GM23338 (cell line): ENCODE measurements around the gene MYO1C. TPM values are rescaled to one million over a fixed set of nuclear protein-coding genes. Genes with fewer than 3 reads are reported as not detected.

Experiments used
- ATAC-seq: fragments of 200-7000 bp; cut with Tn5 transposase; 3 replicates; pipeline ENCODE4 v1.9.1; 2020
- DNase-seq: peaks from one replicate; pipeline ENCODE4 v3.0.0-alpha.2; 2015; ENCODE audit warnings: low spot score
- H2AFZ ChIP-seq: fragments of 200-600 bp; sonication (generic); 2 replicates; pipeline ENCODE4 v1.8.0; 2016; ENCODE audit warnings: antibody characterized with exemption, mild to moderate bottlenecking, moderate library complexity
- H3F3A ChIP-seq: fragments of 200-600 bp; sonication (generic); replicated peaks from 2 replicates; pipeline ENCODE4 v1.8.0; 2017; ENCODE audit warnings: antibody characterized with exemption, mixed run types, low read depth
- H3K27ac ChIP-seq: fragments of 200-600 bp; sonication (generic); 2 replicates; pipeline ENCODE4 v1.6.1; 2016; ENCODE audit warnings: low read depth
- H3K27me3 ChIP-seq: fragments of 200-600 bp; sonication (generic); 2 replicates; pipeline ENCODE4 v1.8.0; 2016; ENCODE audit warnings: mild to moderate bottlenecking, mixed run types, moderate library complexity; ENCODE audit not compliant: insufficient read depth
- H3K36me3 ChIP-seq: fragments of 200-600 bp; sonication (generic); 2 replicates; pipeline ENCODE4 v1.8.0; 2016; ENCODE audit warnings: mild to moderate bottlenecking; ENCODE audit not compliant: insufficient read depth
- H3K4me1 ChIP-seq: fragments of 200-600 bp; sonication (generic); 2 replicates; pipeline ENCODE4 v1.8.0; 2016; ENCODE audit warnings: mild to moderate bottlenecking, moderate library complexity; ENCODE audit not compliant: insufficient read depth
- H3K4me2 ChIP-seq: fragments of 200-600 bp; sonication (generic); 2 replicates; pipeline ENCODE4 v1.7.1; 2017; ENCODE audit warnings: mixed run types
- H3K4me3 ChIP-seq: fragments of 200-600 bp; sonication (generic); 2 replicates; pipeline ENCODE4 v1.6.1; 2016; ENCODE audit warnings: mixed run types
- H3K79me2 ChIP-seq: fragments of 200-600 bp; sonication (generic); replicated peaks from 2 replicates; pipeline ENCODE4 v1.8.0; 2017; ENCODE audit warnings: mild to moderate bottlenecking; ENCODE audit not compliant: insufficient read depth
- H3K9me2 ChIP-seq: fragments of 200-600 bp; sonication (generic); 2 replicates; pipeline ENCODE4 v1.8.0; 2017; ENCODE audit not compliant: insufficient read depth
- H4K20me1 ChIP-seq: fragments of 200-600 bp; sonication (generic); replicated peaks from 2 replicates; pipeline ENCODE4 v1.8.0; 2017; ENCODE audit warnings: mild to moderate bottlenecking; ENCODE audit not compliant: insufficient read depth
- H3K27ac Mint-ChIP-seq: 2 replicates; pipeline ENCODE4 v1.8.0; 2020; ENCODE audit warnings: inconsistent platforms, mild to moderate bottlenecking, moderate library complexity, mixed read lengths
- H3K27me3 Mint-ChIP-seq: 3 replicates; pipeline ENCODE4 v1.8.0; 2022; ENCODE audit warnings: low read depth, mild to moderate bottlenecking, moderate library complexity, mixed read lengths, inconsistent platforms; ENCODE audit not compliant: insufficient read depth, poor library complexity
- H3K36me3 Mint-ChIP-seq: 3 replicates; pipeline ENCODE4 v1.8.0; 2021; ENCODE audit warnings: low read depth, mild to moderate bottlenecking, inconsistent platforms, moderate library complexity, mixed read lengths
- H3K4me1 Mint-ChIP-seq: 3 replicates; pipeline ENCODE4 v1.8.0; 2020; ENCODE audit warnings: mild to moderate bottlenecking, inconsistent platforms, mixed read lengths
- H3K4me3 Mint-ChIP-seq: 3 replicates; pipeline ENCODE4 v1.8.0; 2021; ENCODE audit warnings: moderate library complexity, mild to moderate bottlenecking, inconsistent platforms, mixed read lengths
- H3K9me3 Mint-ChIP-seq: 3 replicates; pipeline ENCODE4 v1.8.0; 2020; ENCODE audit warnings: moderate library complexity, mild to moderate bottlenecking, inconsistent platforms, mixed read lengths
- CREB1 ChIP-seq: fragments of 250-450 bp; sonication (Bioruptor Pico); IDR thresholded peaks from 2 replicates; pipeline ENCODE4 v1.5.0; 2020; ENCODE audit warnings: low read depth, mild to moderate bottlenecking, moderate library complexity
- JUNB ChIP-seq: IDR thresholded peaks from one replicate; pipeline ENCODE4 v1.6.1; 2016; ENCODE audit warnings: antibody characterized with exemption; ENCODE audit not compliant: unreplicated experiment
- POLR2AphosphoS5 ChIP-seq: IDR thresholded peaks from 2 replicates; pipeline ENCODE4 v1.6.1; 2016; ENCODE audit warnings: antibody characterized with exemption, low read depth
- STAT1 ChIP-seq: IDR thresholded peaks from one replicate; pipeline ENCODE4 v1.6.1; 2016; ENCODE audit warnings: antibody characterized with exemption; ENCODE audit not compliant: unreplicated experiment
- polyA plus RNA-seq: library from polyadenylated mRNA; unstranded; fragments of >200 nt; fragmentation: Nextera tagmentation; extraction: Ambion mirVana; gene quantifications from 2 replicates; pipeline ENCODE4 v1.2.1, GENCODE V29; 2016
- total RNA-seq: library from RNA; depleted of rRNA; stranded (reverse); fragments of >200 nt; shearing (Covaris generic); gene quantifications from 2 replicates; pipeline ENCODE4 v1.2.3, GENCODE V29; 2014
- TF ChIP-seq, protein P1 (sequence below): IDR thresholded peaks from one replicate; pipeline ENCODE4 v1.6.1; 2018; ENCODE audit warnings: antibody characterized with exemption; ENCODE audit not compliant: unreplicated experiment
- TF ChIP-seq, protein P2 (sequence below): fragments of 250-450 bp; sonication (Bioruptor Pico); IDR thresholded peaks from 2 replicates; pipeline ENCODE4 v1.5.0; 2020; ENCODE audit warnings: mild to moderate bottlenecking, moderate library complexity

The MYO1C gene
- total and polyA plus RNA-seq, 2 experiments from 2014 or later = 13.9 to 35.2 TPM

DNA sequence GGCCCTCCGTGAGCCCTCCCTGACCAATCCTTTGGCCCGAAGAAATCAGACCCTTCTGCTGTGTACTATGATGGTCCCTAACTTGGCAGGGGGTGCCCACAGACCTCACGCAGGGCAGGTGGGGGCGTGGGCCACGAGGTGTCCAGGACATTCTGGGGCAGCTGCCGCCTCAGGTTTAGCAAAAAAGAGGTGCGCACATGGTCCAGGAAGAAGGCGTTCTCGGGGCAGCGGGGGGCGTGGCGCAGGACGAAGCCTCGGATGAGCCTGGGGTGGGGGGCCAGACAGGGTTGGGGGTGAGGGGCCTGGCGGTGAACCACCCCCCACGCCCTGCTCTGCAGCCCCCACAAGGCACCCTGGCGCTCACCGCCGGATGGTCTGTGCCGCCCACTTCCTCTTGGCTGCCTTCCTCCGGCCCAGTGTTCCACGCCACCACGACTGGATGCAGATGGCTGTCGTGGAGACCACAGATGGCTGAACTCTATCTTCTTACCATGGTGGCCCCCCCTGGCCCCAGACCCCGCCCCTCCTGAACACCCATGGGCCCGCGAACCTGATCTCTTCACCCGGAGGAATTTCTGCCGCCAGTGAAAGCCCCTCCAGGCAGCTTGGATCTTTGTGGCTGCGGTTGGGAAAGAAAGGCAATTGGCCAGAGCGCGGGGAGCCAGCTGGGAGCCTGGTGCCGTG is 22.3 kb downstream of the MYO1C start:
- H3K27ac ChIP-seq = no peak overlapping the region
- peaks cover 16% of the 10 kb centered on the region for H3K4me1 ChIP-seq
- H3K27me3 ChIP-seq = no peaks in the 10 kb centered on the region
- H3K4me3 ChIP-seq = no peak overlapping the region
- Mint-ChIP-seq H3K4me3 (no peak overlapping the region), H3K27me3 (peaks cover 12% of the 10 kb centered on the region), H3K9me3 (no peaks in the 10 kb centered on the region), H3K4me1 (peaks cover 25% of the 10 kb centered on the region), H3K27ac (no peak overlapping the region), H3K36me3 (peaks cover 23% of the 10 kb centered on the region)
- H3K36me3 ChIP-seq = no peaks in the 10 kb centered on the region
- DNase-seq = no peak
- no peaks in the 10 kb centered on the region for H3K79me2 ChIP-seq
- H4K20me1 ChIP-seq = 0 out of 2 replicates have a peak, but pooled peaks cover 4% of the 10 kb centered on the region
- no peak for ATAC-seq
- peaks cover 10% of the 10 kb centered on the region for H3F3A ChIP-seq
- no peaks in the 10 kb centered on the region for H3K9me2 ChIP-seq
- TF ChIP-seq, protein P1, sequence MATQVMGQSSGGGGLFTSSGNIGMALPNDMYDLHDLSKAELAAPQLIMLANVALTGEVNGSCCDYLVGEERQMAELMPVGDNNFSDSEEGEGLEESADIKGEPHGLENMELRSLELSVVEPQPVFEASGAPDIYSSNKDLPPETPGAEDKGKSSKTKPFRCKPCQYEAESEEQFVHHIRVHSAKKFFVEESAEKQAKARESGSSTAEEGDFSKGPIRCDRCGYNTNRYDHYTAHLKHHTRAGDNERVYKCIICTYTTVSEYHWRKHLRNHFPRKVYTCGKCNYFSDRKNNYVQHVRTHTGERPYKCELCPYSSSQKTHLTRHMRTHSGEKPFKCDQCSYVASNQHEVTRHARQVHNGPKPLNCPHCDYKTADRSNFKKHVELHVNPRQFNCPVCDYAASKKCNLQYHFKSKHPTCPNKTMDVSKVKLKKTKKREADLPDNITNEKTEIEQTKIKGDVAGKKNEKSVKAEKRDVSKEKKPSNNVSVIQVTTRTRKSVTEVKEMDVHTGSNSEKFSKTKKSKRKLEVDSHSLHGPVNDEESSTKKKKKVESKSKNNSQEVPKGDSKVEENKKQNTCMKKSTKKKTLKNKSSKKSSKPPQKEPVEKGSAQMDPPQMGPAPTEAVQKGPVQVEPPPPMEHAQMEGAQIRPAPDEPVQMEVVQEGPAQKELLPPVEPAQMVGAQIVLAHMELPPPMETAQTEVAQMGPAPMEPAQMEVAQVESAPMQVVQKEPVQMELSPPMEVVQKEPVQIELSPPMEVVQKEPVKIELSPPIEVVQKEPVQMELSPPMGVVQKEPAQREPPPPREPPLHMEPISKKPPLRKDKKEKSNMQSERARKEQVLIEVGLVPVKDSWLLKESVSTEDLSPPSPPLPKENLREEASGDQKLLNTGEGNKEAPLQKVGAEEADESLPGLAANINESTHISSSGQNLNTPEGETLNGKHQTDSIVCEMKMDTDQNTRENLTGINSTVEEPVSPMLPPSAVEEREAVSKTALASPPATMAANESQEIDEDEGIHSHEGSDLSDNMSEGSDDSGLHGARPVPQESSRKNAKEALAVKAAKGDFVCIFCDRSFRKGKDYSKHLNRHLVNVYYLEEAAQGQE = no peak
- TF ChIP-seq JUNB = no peak
- no peak overlapping the region for H3K4me2 ChIP-seq
- no peak overlapping the region for H2AFZ ChIP-seq

DNA sequence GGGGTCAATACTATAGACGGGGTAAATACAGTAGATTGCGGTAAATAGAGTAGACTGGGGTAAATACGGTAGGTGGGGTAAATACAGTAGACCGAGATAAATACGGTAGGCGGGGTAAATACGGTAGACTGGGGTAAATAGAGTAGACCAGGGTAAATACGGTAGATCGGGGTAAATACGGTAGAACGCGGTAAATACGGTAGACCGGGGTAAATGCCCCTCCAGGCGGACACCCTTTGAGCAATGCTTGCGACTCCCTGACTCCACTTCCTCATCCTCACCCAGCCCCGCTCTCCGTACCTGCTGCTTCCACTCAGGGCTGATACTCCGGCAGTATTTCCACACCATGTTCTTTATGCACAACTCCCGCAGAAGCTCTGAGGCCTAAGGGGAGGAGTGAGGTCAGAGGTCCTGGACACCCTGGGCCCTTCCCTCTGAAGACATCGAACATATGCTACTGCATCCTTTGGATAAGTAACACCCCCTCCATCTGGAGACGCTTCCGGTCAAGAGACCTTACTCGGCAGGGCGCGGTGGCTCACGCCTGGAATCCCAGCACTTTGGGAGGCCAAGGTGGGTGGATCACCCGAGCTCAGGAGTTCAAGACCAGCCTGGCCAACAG is 23.1 kb downstream of the MYO1C start:
- Mint-ChIP-seq H3K27me3 (peaks cover 15% of the 10 kb centered on the region), H3K36me3 (peaks cover 28% of the 10 kb centered on the region), H3K27ac (no peak overlapping the region), H3K9me3 (no peaks in the 10 kb centered on the region), H3K4me1 (peaks cover 25% of the 10 kb centered on the region), H3K4me3 (no peak overlapping the region)
- no peak overlapping the region for H3K27ac ChIP-seq
- H3K27me3 ChIP-seq = no peaks in the 10 kb centered on the region
- 0 out of 2 replicates have a peak, but pooled peaks cover 4% of the 10 kb centered on the region for H4K20me1 ChIP-seq
- no peak overlapping the region for H3K4me3 ChIP-seq
- peaks cover 16% of the 10 kb centered on the region for H3K4me1 ChIP-seq
- TF ChIP-seq, protein P1 = no peak
- no peak for TF ChIP-seq POLR2AphosphoS5
- TF ChIP-seq CREB1 = peak; percentile 39
- TF ChIP-seq STAT1 = no peak
- TF ChIP-seq, protein P2, sequence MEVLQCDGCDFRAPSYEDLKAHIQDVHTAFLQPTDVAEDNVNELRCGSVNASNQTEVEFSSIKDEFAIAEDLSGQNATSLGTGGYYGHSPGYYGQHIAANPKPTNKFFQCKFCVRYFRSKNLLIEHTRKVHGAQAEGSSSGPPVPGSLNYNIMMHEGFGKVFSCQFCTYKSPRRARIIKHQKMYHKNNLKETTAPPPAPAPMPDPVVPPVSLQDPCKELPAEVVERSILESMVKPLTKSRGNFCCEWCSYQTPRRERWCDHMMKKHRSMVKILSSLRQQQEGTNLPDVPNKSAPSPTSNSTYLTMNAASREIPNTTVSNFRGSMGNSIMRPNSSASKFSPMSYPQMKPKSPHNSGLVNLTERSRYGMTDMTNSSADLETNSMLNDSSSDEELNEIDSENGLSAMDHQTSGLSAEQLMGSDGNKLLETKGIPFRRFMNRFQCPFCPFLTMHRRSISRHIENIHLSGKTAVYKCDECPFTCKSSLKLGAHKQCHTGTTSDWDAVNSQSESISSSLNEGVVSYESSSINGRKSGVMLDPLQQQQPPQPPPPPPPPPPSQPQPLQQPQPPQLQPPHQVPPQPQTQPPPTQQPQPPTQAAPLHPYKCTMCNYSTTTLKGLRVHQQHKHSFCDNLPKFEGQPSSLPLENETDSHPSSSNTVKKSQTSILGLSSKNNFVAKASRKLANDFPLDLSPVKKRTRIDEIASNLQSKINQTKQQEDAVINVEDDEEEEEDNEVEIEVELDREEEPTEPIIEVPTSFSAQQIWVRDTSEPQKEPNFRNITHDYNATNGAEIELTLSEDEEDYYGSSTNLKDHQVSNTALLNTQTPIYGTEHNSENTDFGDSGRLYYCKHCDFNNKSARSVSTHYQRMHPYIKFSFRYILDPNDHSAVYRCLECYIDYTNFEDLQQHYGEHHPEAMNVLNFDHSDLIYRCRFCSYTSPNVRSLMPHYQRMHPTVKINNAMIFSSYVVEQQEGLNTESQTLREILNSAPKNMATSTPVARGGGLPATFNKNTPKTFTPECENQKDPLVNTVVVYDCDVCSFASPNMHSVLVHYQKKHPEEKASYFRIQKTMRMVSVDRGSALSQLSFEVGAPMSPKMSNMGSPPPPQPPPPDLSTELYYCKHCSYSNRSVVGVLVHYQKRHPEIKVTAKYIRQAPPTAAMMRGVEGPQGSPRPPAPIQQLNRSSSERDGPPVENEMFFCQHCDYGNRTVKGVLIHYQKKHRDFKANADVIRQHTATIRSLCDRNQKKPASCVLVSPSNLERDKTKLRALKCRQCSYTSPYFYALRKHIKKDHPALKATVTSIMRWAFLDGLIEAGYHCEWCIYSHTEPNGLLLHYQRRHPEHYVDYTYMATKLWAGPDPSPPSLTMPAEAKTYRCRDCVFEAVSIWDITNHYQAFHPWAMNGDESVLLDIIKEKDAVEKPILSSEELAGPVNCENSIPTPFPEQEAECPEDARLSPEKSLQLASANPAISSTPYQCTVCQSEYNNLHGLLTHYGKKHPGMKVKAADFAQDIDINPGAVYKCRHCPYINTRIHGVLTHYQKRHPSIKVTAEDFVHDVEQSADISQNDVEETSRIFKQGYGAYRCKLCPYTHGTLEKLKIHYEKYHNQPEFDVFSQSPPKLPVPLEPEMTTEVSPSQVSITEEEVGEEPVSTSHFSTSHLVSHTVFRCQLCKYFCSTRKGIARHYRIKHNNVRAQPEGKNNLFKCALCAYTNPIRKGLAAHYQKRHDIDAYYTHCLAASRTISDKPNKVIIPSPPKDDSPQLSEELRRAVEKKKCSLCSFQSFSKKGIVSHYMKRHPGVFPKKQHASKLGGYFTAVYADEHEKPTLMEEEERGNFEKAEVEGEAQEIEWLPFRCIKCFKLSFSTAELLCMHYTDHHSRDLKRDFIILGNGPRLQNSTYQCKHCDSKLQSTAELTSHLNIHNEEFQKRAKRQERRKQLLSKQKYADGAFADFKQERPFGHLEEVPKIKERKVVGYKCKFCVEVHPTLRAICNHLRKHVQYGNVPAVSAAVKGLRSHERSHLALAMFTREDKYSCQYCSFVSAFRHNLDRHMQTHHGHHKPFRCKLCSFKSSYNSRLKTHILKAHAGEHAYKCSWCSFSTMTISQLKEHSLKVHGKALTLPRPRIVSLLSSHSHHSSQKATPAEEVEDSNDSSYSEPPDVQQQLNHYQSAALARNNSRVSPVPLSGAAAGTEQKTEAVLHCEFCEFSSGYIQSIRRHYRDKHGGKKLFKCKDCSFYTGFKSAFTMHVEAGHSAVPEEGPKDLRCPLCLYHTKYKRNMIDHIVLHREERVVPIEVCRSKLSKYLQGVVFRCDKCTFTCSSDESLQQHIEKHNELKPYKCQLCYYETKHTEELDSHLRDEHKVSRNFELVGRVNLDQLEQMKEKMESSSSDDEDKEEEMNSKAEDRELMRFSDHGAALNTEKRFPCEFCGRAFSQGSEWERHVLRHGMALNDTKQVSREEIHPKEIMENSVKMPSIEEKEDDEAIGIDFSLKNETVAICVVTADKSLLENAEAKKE (CRISPR knock-in tag) = no peak
- DNase-seq (peak; percentile 72), ATAC-seq (peak; percentile 22)
- H3K9me2 ChIP-seq = no peaks in the 10 kb centered on the region
- H3K4me2 ChIP-seq = no peak overlapping the region
- H3K36me3 ChIP-seq = no peaks in the 10 kb centered on the region
- H3F3A ChIP-seq = peaks cover 10% of the 10 kb centered on the region
- H3K79me2 ChIP-seq = no peaks in the 10 kb centered on the region
- no peak overlapping the region for H2AFZ ChIP-seq
